T-helper 1 cell treated with Interleukin-12 subunit alpha and Interleukin-12 subunit beta and Interleukin-4 antibody, amounts not matched to agents 30 μg/mL and 1 μg/mL, for 36 hours (primary cell): ENCODE results near the gene MRO.

Experiments
- H3K27ac Mint-ChIP-seq: one replicate; pipeline ENCODE4 v1.8.0; 2021; ENCODE audit warnings: mild to moderate bottlenecking, mixed read lengths
- H3K27me3 Mint-ChIP-seq: one replicate; pipeline ENCODE4 v1.8.0; 2021; ENCODE audit warnings: low read depth, mixed read lengths
- H3K36me3 Mint-ChIP-seq: one replicate; pipeline ENCODE4 v1.8.0; 2021; ENCODE audit warnings: low read depth, mixed read lengths
- H3K4me1 Mint-ChIP-seq: one replicate; pipeline ENCODE4 v1.8.0; 2021; ENCODE audit warnings: low read depth, mixed read lengths
- H3K4me3 Mint-ChIP-seq: one replicate; pipeline ENCODE4 v1.8.0; 2021; ENCODE audit warnings: mild to moderate bottlenecking, moderate library complexity, mixed read lengths
- H3K9me3 Mint-ChIP-seq: one replicate; pipeline ENCODE4 v1.8.0; 2021; ENCODE audit warnings: mixed read lengths

The MRO gene

GRCh38 chr18:50819027-50819727 is 639 bp downstream of the MRO start:
- no peaks in the 10 kb centered on the region for H3K4me1 Mint-ChIP-seq
- no peaks in the 10 kb centered on the region for H3K9me3 Mint-ChIP-seq
- peaks cover 15% of the 10 kb centered on the region for H3K27me3 Mint-ChIP-seq
- no peak overlapping the region for H3K27ac Mint-ChIP-seq
- no peak overlapping the region for H3K4me3 Mint-ChIP-seq
- no peaks in the 10 kb centered on the region for H3K36me3 Mint-ChIP-seq

GRCh38 chr18:50816419-50817166 is 3.2 kb downstream of the MRO start:
- Mint-ChIP-seq H3K27ac (no peak overlapping the region), H3K4me1 (no peaks in the 10 kb centered on the region), H3K27me3 (peaks cover 15% of the 10 kb centered on the region), H3K4me3 (no peak overlapping the region), H3K36me3 (no peaks in the 10 kb centered on the region), H3K9me3 (no peaks in the 10 kb centered on the region)

GRCh38 chr18:50814395-50814794 is 5.4 kb downstream of the MRO start:
- Mint-ChIP-seq H3K4me1 (no peaks in the 10 kb centered on the region), H3K4me3 (no peak overlapping the region), H3K9me3 (no peaks in the 10 kb centered on the region), H3K27me3 (peaks cover 15% of the 10 kb centered on the region), H3K36me3 (no peaks in the 10 kb centered on the region), H3K27ac (no peak overlapping the region)

GRCh38 chr18:50813353-50813752 is 6.5 kb downstream of the MRO start:
- Mint-ChIP-seq H3K4me3 (no peak overlapping the region), H3K9me3 (no peaks in the 10 kb centered on the region), H3K27me3 (peaks cover 11% of the 10 kb centered on the region), H3K36me3 (no peaks in the 10 kb centered on the region), H3K27ac (no peak overlapping the region), H3K4me1 (no peaks in the 10 kb centered on the region)

GRCh38 chr18:50812834-50813233 is 7.0 kb downstream of the MRO start:
- Mint-ChIP-seq H3K27me3 (peaks cover 9% of the 10 kb centered on the region), H3K27ac (no peak overlapping the region), H3K4me1 (no peaks in the 10 kb centered on the region), H3K4me3 (no peak overlapping the region), H3K9me3 (no peaks in the 10 kb centered on the region), H3K36me3 (no peaks in the 10 kb centered on the region)

- Mint-ChIP-seq H3K27me3 (peaks cover 4% of the 10 kb centered on the region), H3K9me3 (no peaks in the 10 kb centered on the region), H3K4me3 (no peak overlapping the region), H3K27ac (no peak overlapping the region), H3K4me1 (no peaks in the 10 kb centered on the region), H3K36me3 (no peaks in the 10 kb centered on the region)
Measured at GRCh38 chr18:50807176-50807575, 12.6 kb downstream of the MRO start.

- no peaks in the 10 kb centered on the region for H3K9me3 Mint-ChIP-seq
- no peaks in the 10 kb centered on the region for H3K36me3 Mint-ChIP-seq
- no peak overlapping the region for H3K27ac Mint-ChIP-seq
Measured at GRCh38 chr18:50806208-50806616, 13.6 kb downstream of the MRO start.

GRCh38 chr18:50805732-50806131 is 14.1 kb downstream of the MRO start:
- Mint-ChIP-seq H3K27ac (no peak overlapping the region), H3K36me3 (no peaks in the 10 kb centered on the region), H3K4me3 (no peak overlapping the region), H3K27me3 (peaks cover 4% of the 10 kb centered on the region), H3K4me1 (no peaks in the 10 kb centered on the region), H3K9me3 (no peaks in the 10 kb centered on the region)

More at GRCh38 chr18:50806208-50806616, 13.6 kb downstream of the MRO start:
- H3K4me1 Mint-ChIP-seq, result no peaks in the 10 kb centered on the region
- H3K4me3 Mint-ChIP-seq, result no peak overlapping the region
- H3K27me3 Mint-ChIP-seq, result peaks cover 4% of the 10 kb centered on the region

- no peaks in the 10 kb centered on the region for H3K9me3 Mint-ChIP-seq
- H3K27ac Mint-ChIP-seq, result no peak overlapping the region
- no peaks in the 10 kb centered on the region for H3K4me1 Mint-ChIP-seq
- H3K36me3 Mint-ChIP-seq, result no peaks in the 10 kb centered on the region
- peaks cover 4% of the 10 kb centered on the region for H3K27me3 Mint-ChIP-seq
- H3K4me3 Mint-ChIP-seq, result no peak overlapping the region
Measured at GRCh38 chr18:50803592-50803991, 16.2 kb downstream of the MRO start.

- H3K4me3 Mint-ChIP-seq, result no peak overlapping the region
- H3K4me1 Mint-ChIP-seq, result no peaks in the 10 kb centered on the region
- H3K9me3 Mint-ChIP-seq, result no peaks in the 10 kb centered on the region
- H3K27ac Mint-ChIP-seq, result no peak overlapping the region
- peaks cover 8% of the 10 kb centered on the region for H3K27me3 Mint-ChIP-seq
- H3K36me3 Mint-ChIP-seq, result no peaks in the 10 kb centered on the region
Measured at GRCh38 chr18:50802141-50802540, 17.7 kb downstream of the MRO start.

GRCh38 chr18:50797142-50797541 is 22.7 kb downstream of the MRO start:
- H3K36me3 Mint-ChIP-seq, result no peaks in the 10 kb centered on the region
- no peaks in the 10 kb centered on the region for H3K9me3 Mint-ChIP-seq
- H3K27ac Mint-ChIP-seq, result no peak overlapping the region
- H3K4me1 Mint-ChIP-seq, result no peaks in the 10 kb centered on the region
- H3K27me3 Mint-ChIP-seq, result peaks cover 21% of the 10 kb centered on the region
- H3K4me3 Mint-ChIP-seq, result no peak overlapping the region

GRCh38 chr18:50796495-50796894 is 23.3 kb downstream of the MRO start:
- H3K4me3 Mint-ChIP-seq, result no peak overlapping the region
- H3K9me3 Mint-ChIP-seq, result no peaks in the 10 kb centered on the region
- H3K36me3 Mint-ChIP-seq, result no peaks in the 10 kb centered on the region
- no peak overlapping the region for H3K27ac Mint-ChIP-seq
- no peaks in the 10 kb centered on the region for H3K4me1 Mint-ChIP-seq
- peaks cover 21% of the 10 kb centered on the region for H3K27me3 Mint-ChIP-seq

- H3K27ac Mint-ChIP-seq, result no peak overlapping the region
- no peaks in the 10 kb centered on the region for H3K36me3 Mint-ChIP-seq
- no peaks in the 10 kb centered on the region for H3K9me3 Mint-ChIP-seq
- peaks cover 21% of the 10 kb centered on the region for H3K27me3 Mint-ChIP-seq
- no peak overlapping the region for H3K4me3 Mint-ChIP-seq
- H3K4me1 Mint-ChIP-seq, result no peaks in the 10 kb centered on the region
Measured at GRCh38 chr18:50793641-50794565, 25.9 kb downstream of the MRO start.

- H3K4me3 Mint-ChIP-seq, result no peak overlapping the region
- peaks cover 21% of the 10 kb centered on the region for H3K27me3 Mint-ChIP-seq
- no peaks in the 10 kb centered on the region for H3K9me3 Mint-ChIP-seq
- no peaks in the 10 kb centered on the region for H3K36me3 Mint-ChIP-seq
- H3K27ac Mint-ChIP-seq, result no peak overlapping the region
- H3K4me1 Mint-ChIP-seq, result no peaks in the 10 kb centered on the region
Measured at GRCh38 chr18:50792885-50793284, 26.9 kb downstream of the MRO start.
